Body of pancreas (tissue), 4 donors: ENCODE measurements around the gene PSMB5.

ENCODE experiments used
- CTCF ChIP-seq, 7 experiments: fragments of 450-650 bp in 4 of 7; fragments of 200-600 bp in 3 of 7; sonication (generic) in 3 of 7; IDR thresholded peaks; one replicate each; pipeline ENCODE4 v1.5.1; 2016 to 2019; ENCODE audit warnings: antibody characterized with exemption in 7 of 7
- POLR2A ChIP-seq, 3 donors: fragments of 450-650 bp; IDR thresholded peaks; one replicate each; pipeline ENCODE4 v1.6.1; 2016; ENCODE audit warnings: antibody characterized with exemption in 3 of 3, mild to moderate bottlenecking in 2 of 3

DNA sequence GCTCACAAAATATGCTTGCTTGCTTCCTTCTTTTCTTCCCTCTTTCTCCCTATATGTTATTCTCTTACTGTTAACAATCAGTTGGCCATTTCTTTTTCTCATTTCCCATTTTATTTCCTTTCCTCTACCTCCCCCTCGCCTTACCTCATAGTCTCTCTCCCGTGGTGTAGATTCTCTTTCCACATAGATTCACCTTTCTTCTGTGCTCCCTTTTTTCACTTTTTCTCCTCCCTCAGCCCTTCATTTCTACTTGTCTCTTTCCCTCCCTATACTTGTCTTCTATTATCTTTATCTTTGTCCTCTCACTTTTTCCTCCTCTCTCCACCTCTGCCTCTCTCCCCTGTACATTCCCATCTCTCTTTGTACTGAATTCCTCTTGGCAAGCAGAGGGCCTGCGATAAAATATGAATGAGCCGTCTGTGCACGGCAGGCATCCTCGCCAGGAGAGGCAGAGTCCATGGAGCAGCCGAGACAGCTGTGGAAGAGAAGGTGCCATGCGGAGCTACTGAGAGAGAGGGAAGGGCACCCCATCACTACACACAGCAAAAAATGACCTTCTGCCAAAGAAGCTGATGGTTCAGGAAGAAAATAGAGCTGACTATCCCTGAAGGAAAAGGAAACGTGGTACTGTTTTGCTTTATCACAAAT is 36.9 kb downstream of the PSMB5 start:
- TF ChIP-seq POLR2A (IDR thresholded peaks at IDR 0.05) (no peak), CTCF (IDR thresholded peaks at IDR 0.05) (no peak)
